Upper lobe of left lung (tissue), 6 donors: ENCODE data around the gene CSNK2B. TPM values are rescaled to one million over a fixed set of nuclear protein-coding genes. Genes with fewer than 3 reads are reported as not detected.

ENCODE experiments used
- ATAC-seq, 2 donors: fragments of 200-7000 bp; cut with Tn5 transposase; one replicate each; pipeline ENCODE4 v1.9.1; 2022; ENCODE audit warnings: mild to moderate bottlenecking in 2 of 2, moderate library complexity in 2 of 2; ENCODE audit not compliant: low FRiP score in 2 of 2
- DNase-seq, 2 donors: peaks; one replicate each; pipeline ENCODE4 v3.0.0-alpha.2; 2019 to 2020
- H3K27ac ChIP-seq, 4 donors: fragments of 200-600 bp; sonication (generic); one replicate each; pipeline ENCODE4 v1.5.1; 2016 to 2019
- H3K27me3 ChIP-seq, 4 donors: fragments of 200-600 bp; sonication (generic); one replicate each; pipeline ENCODE4 v1.5.1; 2017 to 2019
- H3K36me3 ChIP-seq, 4 donors: fragments of 200-600 bp; sonication (generic); one replicate each; pipeline ENCODE4 v1.5.1; 2016 to 2019
- H3K4me1 ChIP-seq, 4 donors: fragments of 200-600 bp; sonication (generic); one replicate each; pipeline ENCODE4 v1.5.1; 2018 to 2019
- H3K4me3 ChIP-seq, 4 donors: fragments of 200-600 bp; sonication (generic); one replicate each; pipeline ENCODE4 v1.5.1; 2017 to 2019; ENCODE audit warnings: mild to moderate bottlenecking in 2 of 4, moderate library complexity in 1 of 4
- H3K9me3 ChIP-seq, 4 donors: fragments of 200-600 bp; sonication (generic); one replicate each; pipeline ENCODE4 v1.5.1; 2018 to 2019
- EP300 ChIP-seq, 4 donors: sonication (generic); formaldehyde crosslinking; IDR thresholded peaks; one replicate each; pipeline ENCODE4 v1.5.1; 2017; ENCODE audit warnings: antibody characterized with exemption in 4 of 4, control low read depth in 2 of 4
- POLR2A ChIP-seq, 4 donors: fragments of 450-650 bp; IDR thresholded peaks; one replicate each; pipeline ENCODE4 v1.5.1; 2016 to 2017; ENCODE audit warnings: antibody characterized with exemption in 4 of 4, mild to moderate bottlenecking in 2 of 4
- POLR2AphosphoS5 ChIP-seq, 2 donors: sonication (generic); formaldehyde crosslinking; IDR thresholded peaks; one replicate each; pipeline ENCODE4 v1.5.1; 2017; ENCODE audit warnings: antibody characterized with exemption in 2 of 2
- WGBS, 2 donors: methylation state at CpG; one replicate each; pipeline ENCODE4 v1.1.5; 2017 to 2018; 5-methylcytosine and 5-hydroxymethylcytosine counted together
- total RNA-seq, 6 donors: library from RNA; depleted of rRNA in 4 of 6; stranded (reverse); fragments of >200 nt in 4 of 6; gene quantifications; one replicate each; pipeline versions ENCODE4 v1.1.0 to v1.2.1, GENCODE V29; 2016 to 2021
- TF ChIP-seq, protein P1 (sequence below), 6 experiments: fragments of 450-650 bp in 4 of 6; fragments of 200-600 bp in 2 of 6; sonication (generic) in 2 of 6; IDR thresholded peaks; one replicate each; pipeline ENCODE4 v1.5.1; 2016 to 2019; ENCODE audit warnings: antibody characterized with exemption in 6 of 6
- donor health status: DM: no; HTN: no; CAD: no; lungs with moderate emphysema.
- donor health status: DM: no; HTN: yes; CAD: no; lungs with severe emphysema.

The CSNK2B gene
- total RNA-seq, 6 donors from 2014 or later, result 105 to 172 (median 130) TPM

DNA sequence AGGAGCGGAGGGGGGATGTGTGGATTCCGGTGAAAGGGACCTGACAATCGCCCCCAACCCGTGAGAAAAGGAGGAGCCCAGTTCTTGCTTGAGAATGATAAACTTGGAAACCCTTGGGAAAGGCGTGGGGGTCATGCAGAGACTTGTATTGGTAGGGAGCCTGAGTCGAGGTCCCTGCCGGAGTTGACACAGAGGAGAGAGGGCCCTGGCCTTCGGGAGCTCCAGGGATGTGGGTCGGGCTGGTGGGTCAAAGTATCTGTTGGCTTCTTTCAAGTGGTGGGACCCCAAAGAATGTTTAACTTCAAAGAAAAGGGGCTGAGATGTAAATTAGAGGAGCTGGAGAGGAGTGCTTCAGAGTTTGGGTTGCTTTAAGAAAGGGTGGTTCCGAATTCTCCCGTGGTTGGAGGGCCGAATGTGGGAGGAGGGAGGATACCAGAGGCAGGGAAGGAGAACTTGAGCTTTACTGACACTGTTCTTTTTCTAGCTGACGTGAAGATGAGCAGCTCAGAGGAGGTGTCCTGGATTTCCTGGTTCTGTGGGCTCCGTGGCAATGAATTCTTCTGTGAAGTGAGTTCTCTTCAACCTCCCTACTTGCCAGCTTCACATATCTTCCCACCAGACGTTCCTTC lies 571 bp downstream of the CSNK2B start:
- Histone ChIP-seq H3K9me3 (no peaks in the 10 kb centered on the region), H3K36me3 (peaks cover 29 to 64% (median 51%) of the 10 kb centered on the region in 4 donors), H3K4me3 (peak overlapping the region; percentile 22 to 96 (median 84)), H3K27ac (peak overlapping the region; percentile 95 to 98 (median 97)), H3K4me1 (peaks cover 25 to 60% (median 38%) of the 10 kb centered on the region in 4 donors), H3K27me3 (no peaks in the 10 kb centered on the region)
- TF ChIP-seq POLR2A (IDR thresholded peaks at IDR 0.05), result no peak
- no peak for TF ChIP-seq EP300 (IDR thresholded peaks at IDR 0.05)
- TF ChIP-seq, protein P1, sequence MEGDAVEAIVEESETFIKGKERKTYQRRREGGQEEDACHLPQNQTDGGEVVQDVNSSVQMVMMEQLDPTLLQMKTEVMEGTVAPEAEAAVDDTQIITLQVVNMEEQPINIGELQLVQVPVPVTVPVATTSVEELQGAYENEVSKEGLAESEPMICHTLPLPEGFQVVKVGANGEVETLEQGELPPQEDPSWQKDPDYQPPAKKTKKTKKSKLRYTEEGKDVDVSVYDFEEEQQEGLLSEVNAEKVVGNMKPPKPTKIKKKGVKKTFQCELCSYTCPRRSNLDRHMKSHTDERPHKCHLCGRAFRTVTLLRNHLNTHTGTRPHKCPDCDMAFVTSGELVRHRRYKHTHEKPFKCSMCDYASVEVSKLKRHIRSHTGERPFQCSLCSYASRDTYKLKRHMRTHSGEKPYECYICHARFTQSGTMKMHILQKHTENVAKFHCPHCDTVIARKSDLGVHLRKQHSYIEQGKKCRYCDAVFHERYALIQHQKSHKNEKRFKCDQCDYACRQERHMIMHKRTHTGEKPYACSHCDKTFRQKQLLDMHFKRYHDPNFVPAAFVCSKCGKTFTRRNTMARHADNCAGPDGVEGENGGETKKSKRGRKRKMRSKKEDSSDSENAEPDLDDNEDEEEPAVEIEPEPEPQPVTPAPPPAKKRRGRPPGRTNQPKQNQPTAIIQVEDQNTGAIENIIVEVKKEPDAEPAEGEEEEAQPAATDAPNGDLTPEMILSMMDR (IDR thresholded peaks at IDR 0.05), result no peak
- no peak for TF ChIP-seq POLR2AphosphoS5 (IDR thresholded peaks at IDR 0.05)
- DNase-seq (no peak), ATAC-seq (no peak)
- 2 to 5% methylated on average over 15 of the region's 15 CpGs for WGBS, 2 donors

- peaks cover 35 to 74% (median 65%) of the 10 kb centered on the region in 4 donors for H3K36me3 ChIP-seq
These were observed 3.8 kb downstream of the CSNK2B start, which contains the start of gene LY6G5B for GRCh38 chr6:31669676-31670075. Gene LY6G5B (plus strand): TSS chr6:31669976. CDS start chr6:31670951, 975 bp downstream.

DNA sequence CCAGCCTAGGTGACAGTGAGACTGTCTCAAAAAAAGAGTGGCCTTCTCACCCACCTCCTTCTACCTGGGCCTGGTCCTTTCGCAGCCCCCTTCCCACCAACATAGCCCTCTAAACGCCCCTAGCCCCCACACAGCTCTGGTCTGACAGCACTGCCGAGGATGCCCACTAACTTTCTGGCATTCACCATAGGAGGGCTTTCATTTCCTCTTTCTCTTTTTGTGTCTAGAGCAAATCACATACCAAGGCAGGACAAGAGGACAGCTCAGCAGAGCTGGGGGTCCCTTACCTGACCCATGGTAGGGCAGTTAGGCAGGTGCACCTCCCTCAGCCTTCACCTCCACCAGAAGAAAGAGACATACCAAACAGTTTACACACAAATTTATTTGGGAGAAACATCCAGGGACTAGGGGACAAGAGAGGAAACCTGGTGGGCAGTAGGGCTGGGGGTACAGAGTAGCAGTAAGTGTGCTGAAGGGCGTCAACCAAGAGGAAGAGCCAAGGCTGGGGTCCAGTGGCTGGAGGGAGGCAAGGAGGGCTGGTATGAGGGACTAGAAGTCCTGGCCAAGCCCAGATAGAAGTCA lies 10.5 kb downstream of the CSNK2B start:
- no peak overlapping the region for H3K4me3 ChIP-seq
- H3K4me1 ChIP-seq, result peaks cover 7 to 12% (median 11%) of the 10 kb centered on the region in 4 donors
- no peak for DNase-seq
- no peak overlapping the region for H3K27ac ChIP-seq
- no peak for ATAC-seq
- no peaks in the 10 kb centered on the region for H3K27me3 ChIP-seq
- TF ChIP-seq, protein P1 (IDR thresholded peaks at IDR 0.05), result no peak
- TF ChIP-seq EP300 (IDR thresholded peaks at IDR 0.05), result no peak
- no peak for TF ChIP-seq POLR2AphosphoS5 (IDR thresholded peaks at IDR 0.05)
- no peak for TF ChIP-seq POLR2A (IDR thresholded peaks at IDR 0.05)
- H3K36me3 ChIP-seq, result peaks cover 5 to 31% (median 22%) of the 10 kb centered on the region in 4 donors
- 73 to 84% methylated on average over 4 of the region's 4 CpGs for WGBS, 2 donors
- H3K9me3 ChIP-seq, result no peaks in the 10 kb centered on the region

More at GRCh38 chr6:31669676-31670075, 3.8 kb downstream of the CSNK2B start, which contains the start of gene LY6G5B:
- peaks cover 9 to 31% (median 13%) of the 10 kb centered on the region in 4 donors for H3K4me1 ChIP-seq
- H3K27me3 ChIP-seq, result no peaks in the 10 kb centered on the region
- no peak within 1 kb of the TSS for H3K27ac ChIP-seq
- 83 to 88% methylated on average over 8 of the region's 8 CpGs for WGBS, 2 donors
- H3K9me3 ChIP-seq, result no peaks in the 10 kb centered on the region
- H3K4me3 ChIP-seq, result no peak within 1 kb of the TSS
- TF ChIP-seq POLR2AphosphoS5 (IDR thresholded peaks at IDR 0.05) (no peak), POLR2A (IDR thresholded peaks at IDR 0.05) (no peak), EP300 (IDR thresholded peaks at IDR 0.05) (no peak)
- TF ChIP-seq, protein P1 (IDR thresholded peaks at IDR 0.05), result no peak
- ATAC-seq, result no peak
- no peak for DNase-seq

GRCh38 chr6:31676904-31677303 lies 11.0 kb downstream of the CSNK2B start:
- DNase-seq (no peak), ATAC-seq (no peak)
- 75 to 80% methylated on average over 6 of the region's 6 CpGs for WGBS, 2 donors
- H3K27ac ChIP-seq, result no peak overlapping the region
- peaks cover 2 to 26% (median 17%) of the 10 kb centered on the region in 4 donors for H3K36me3 ChIP-seq
- H3K4me3 ChIP-seq, result no peak overlapping the region
- H3K27me3 ChIP-seq, result no peaks in the 10 kb centered on the region
- no peak for TF ChIP-seq EP300 (IDR thresholded peaks at IDR 0.05)
- no peak for TF ChIP-seq POLR2A (IDR thresholded peaks at IDR 0.05)
- no peak for TF ChIP-seq POLR2AphosphoS5 (IDR thresholded peaks at IDR 0.05)
- TF ChIP-seq, protein P1 (IDR thresholded peaks at IDR 0.05), result no peak
- peaks cover 12 to 17% (median 14%) of the 10 kb centered on the region in 4 donors for H3K4me1 ChIP-seq
- no peaks in the 10 kb centered on the region for H3K9me3 ChIP-seq
